Left lung (tissue), 10 donors: ENCODE results near the gene MYO19. TPM values are rescaled to one million over a fixed set of nuclear protein-coding genes. Genes with fewer than 3 reads are reported as not detected.

ENCODE experiments used
- ATAC-seq: fragments of 200-7000 bp; cut with Tn5 transposase; one replicate; pipeline ENCODE4 v1.9.1; 2020; ENCODE audit warnings: moderate library complexity
- DNase-seq, 4 donors: peaks; one replicate each; pipeline ENCODE4 v3.0.0-alpha.2; 2013 to 2020
- H3K27ac ChIP-seq, 2 donors: fragments of 200-600 bp; sonication (generic) in 1 of 2; one replicate each; pipeline versions ENCODE4 v1.5.0 to v1.8.0; 2020 to 2021
- H3K27me3 ChIP-seq, 2 donors: fragments of 200-600 bp; sonication (generic) in 1 of 2; one replicate each; pipeline versions ENCODE4 v1.5.0 to v1.8.0; 2020 to 2021
- H3K36me3 ChIP-seq, 2 donors: fragments of 200-600 bp; sonication (generic) in 1 of 2; one replicate each; pipeline versions ENCODE4 v1.5.0 to v1.8.0; 2020 to 2021
- H3K4me1 ChIP-seq, 2 donors: fragments of 200-600 bp; one replicate each; pipeline ENCODE4 v1.8.0; 2021
- H3K4me3 ChIP-seq, 2 donors: fragments of 200-600 bp; sonication (generic) in 1 of 2; one replicate each; pipeline versions ENCODE4 v1.5.0 to v1.8.0; 2020 to 2021; ENCODE audit warnings: mild to moderate bottlenecking in 1 of 2
- H3K9me3 ChIP-seq, 2 donors: fragments of 200-600 bp; sonication (generic) in 1 of 2; one replicate each; pipeline versions ENCODE4 v1.5.0 to v1.8.0; 2020 to 2021
- intact Hi-C, 2 donors: fragments of 100-400 bp; cut with DNase I; formaldehyde crosslinking; loops; one replicate each; pipeline versions ENCODE4 v1.11.2 to v1.14.2; 2022
- polyA plus RNA-seq, 6 donors: library from polyadenylated mRNA; unstranded; fragments of 120-200 nt; gene quantifications; one replicate each; pipeline ENCODE4 v1.2.1, GENCODE V29; 2013; ENCODE audit not compliant: insufficient read length in 6 of 6
- total RNA-seq, 2 donors: library from RNA; stranded (reverse); fragmentation: NEBNext Ultra II Directional; extraction: Animal tissue kit (Norgen Biotek cat#: 25700); gene quantifications; one replicate each; pipeline ENCODE4 v1.2.1, GENCODE V29; 2021
- TF ChIP-seq, protein P1 (sequence below), 2 donors: fragments of 200-600 bp; sonication (generic) in 1 of 2; IDR thresholded peaks; one replicate each; pipeline versions ENCODE4 v1.5.0 to v1.8.0; 2021; ENCODE audit warnings: antibody characterized with exemption in 2 of 2
- donor health status: DM: no; HTN: yes; CAD: no.
- donor health status: DM: no; HTN: no; CAD: no.

The MYO19 gene
- total and polyA plus RNA-seq, 8 donors = 45.7 to 80.8 (median 50.8) TPM

- Histone ChIP-seq H3K4me1 (peaks cover 0 to 26% of the 10 kb centered on the region in 2 donors), H3K9me3 (no peaks in the 10 kb centered on the region), H3K4me3 (no peak overlapping the region), H3K27ac (no peak overlapping the region), H3K27me3 (no peaks in the 10 kb centered on the region), H3K36me3 (peaks cover 0 to 59% of the 10 kb centered on the region in 2 donors)
- intact Hi-C loops = loop anchor here in 1 of 2 donors (10.0 kb wide), 1 partner anchor 62 kb away; the partner anchor contains the start of gene DHRS11
- ATAC-seq (no peak), DNase-seq (no peak)
- TF ChIP-seq, protein P1, sequence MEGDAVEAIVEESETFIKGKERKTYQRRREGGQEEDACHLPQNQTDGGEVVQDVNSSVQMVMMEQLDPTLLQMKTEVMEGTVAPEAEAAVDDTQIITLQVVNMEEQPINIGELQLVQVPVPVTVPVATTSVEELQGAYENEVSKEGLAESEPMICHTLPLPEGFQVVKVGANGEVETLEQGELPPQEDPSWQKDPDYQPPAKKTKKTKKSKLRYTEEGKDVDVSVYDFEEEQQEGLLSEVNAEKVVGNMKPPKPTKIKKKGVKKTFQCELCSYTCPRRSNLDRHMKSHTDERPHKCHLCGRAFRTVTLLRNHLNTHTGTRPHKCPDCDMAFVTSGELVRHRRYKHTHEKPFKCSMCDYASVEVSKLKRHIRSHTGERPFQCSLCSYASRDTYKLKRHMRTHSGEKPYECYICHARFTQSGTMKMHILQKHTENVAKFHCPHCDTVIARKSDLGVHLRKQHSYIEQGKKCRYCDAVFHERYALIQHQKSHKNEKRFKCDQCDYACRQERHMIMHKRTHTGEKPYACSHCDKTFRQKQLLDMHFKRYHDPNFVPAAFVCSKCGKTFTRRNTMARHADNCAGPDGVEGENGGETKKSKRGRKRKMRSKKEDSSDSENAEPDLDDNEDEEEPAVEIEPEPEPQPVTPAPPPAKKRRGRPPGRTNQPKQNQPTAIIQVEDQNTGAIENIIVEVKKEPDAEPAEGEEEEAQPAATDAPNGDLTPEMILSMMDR (IDR thresholded peaks at IDR 0.05) = no peak
These were observed 2.2 kb downstream of the MYO19 start for GRCh38 chr17:36532435-36532975.

DNA sequence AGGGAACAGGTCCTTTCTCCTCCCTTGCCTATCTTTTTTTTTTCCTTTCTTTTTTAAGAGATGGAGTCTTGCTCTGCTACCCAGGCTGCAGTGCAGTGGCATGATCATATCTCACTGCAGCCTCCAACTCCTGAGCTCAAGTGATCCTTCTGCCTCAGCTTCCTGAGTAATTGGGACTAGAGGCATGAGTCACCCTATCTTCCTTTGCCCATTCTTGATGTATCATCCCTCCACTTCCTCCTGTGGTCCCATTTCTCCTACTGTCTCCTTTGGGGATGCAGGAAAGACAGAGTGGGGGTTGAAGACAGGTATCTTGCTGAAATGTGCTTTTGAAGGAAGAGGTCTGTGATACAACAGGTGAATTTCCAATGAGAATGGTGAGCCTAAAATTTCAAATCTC lies 5.5 kb downstream of the MYO19 start:
- ATAC-seq (no peak), DNase-seq (no peak)
- Histone ChIP-seq H3K36me3 (peaks cover 0 to 87% of the 10 kb centered on the region in 2 donors), H3K9me3 (no peaks in the 10 kb centered on the region), H3K27ac (no peak overlapping the region), H3K27me3 (no peaks in the 10 kb centered on the region), H3K4me1 (peaks cover 0 to 13% of the 10 kb centered on the region in 2 donors), H3K4me3 (no peak overlapping the region)
- intact Hi-C loops = no loop called here
- TF ChIP-seq, protein P1 (IDR thresholded peaks at IDR 0.05) = no peak

DNA sequence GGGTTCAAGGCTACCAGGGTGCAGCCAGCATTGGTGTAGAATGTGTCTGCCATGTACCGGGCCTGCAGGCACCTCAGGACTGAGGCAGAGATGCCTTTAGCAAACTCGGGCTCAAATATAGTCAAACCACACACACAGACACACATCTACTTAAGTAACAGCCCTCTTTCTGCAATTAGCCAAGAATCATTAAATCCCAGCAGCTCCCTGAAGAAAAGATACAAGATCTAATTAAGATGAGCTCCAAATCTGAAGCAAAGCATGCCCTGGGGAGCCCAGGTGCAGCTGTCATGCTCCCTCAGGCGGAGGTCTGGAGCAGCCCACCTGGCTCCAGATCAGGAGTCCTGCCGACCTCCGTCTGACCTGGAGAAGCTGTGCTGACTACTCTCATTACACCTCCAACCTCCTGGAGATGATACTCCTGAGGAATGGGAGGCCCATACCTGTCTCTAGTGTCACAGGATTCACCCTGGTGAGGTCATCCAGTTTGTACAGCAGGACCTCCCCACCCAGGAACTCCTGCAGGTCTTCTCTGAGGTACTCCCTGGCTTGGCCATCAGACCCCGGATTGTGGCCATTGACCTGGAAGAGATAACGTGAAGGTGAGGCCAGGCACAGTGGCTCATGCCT lies 6.9 kb downstream of the MYO19 start:
- Histone ChIP-seq H3K4me3 (no peak overlapping the region), H3K27me3 (no peaks in the 10 kb centered on the region), H3K9me3 (no peaks in the 10 kb centered on the region), H3K27ac (no peak overlapping the region), H3K36me3 (peaks cover 0 to 91% of the 10 kb centered on the region in 2 donors), H3K4me1 (peaks cover 0 to 5% of the 10 kb centered on the region in 2 donors)
- ATAC-seq = no peak
- TF ChIP-seq, protein P1 (IDR thresholded peaks at IDR 0.05) = no peak
- intact Hi-C loops = no loop called here
- DNase-seq = no peak

- peaks cover 0 to 89% of the 10 kb centered on the region in 2 donors for H3K36me3 ChIP-seq
- H3K4me3 ChIP-seq = no peak overlapping the region
- no peak overlapping the region for H3K27ac ChIP-seq
- no peaks in the 10 kb centered on the region for H3K27me3 ChIP-seq
- intact Hi-C loops = no loop called here
- TF ChIP-seq, protein P1 (IDR thresholded peaks at IDR 0.05) = no peak
- H3K9me3 ChIP-seq = no peaks in the 10 kb centered on the region
- H3K4me1 ChIP-seq = peaks cover 0 to 5% of the 10 kb centered on the region in 2 donors
- ATAC-seq = no peak
- no peak for DNase-seq
These were observed 8.8 kb downstream of the MYO19 start for GRCh38 chr17:36525888-36526287.

GRCh38 chr17:36525113-36525512 lies 9.6 kb downstream of the MYO19 start:
- peaks cover 0 to 89% of the 10 kb centered on the region in 2 donors for H3K36me3 ChIP-seq
- no peak for ATAC-seq
- intact Hi-C loops = no loop called here

More at GRCh38 chr17:36525113-36525512, 9.6 kb downstream of the MYO19 start:
- no peak overlapping the region for H3K27ac ChIP-seq
- H3K9me3 ChIP-seq = no peaks in the 10 kb centered on the region
- no peaks in the 10 kb centered on the region for H3K27me3 ChIP-seq
- H3K4me3 ChIP-seq = no peak overlapping the region
- TF ChIP-seq, protein P1 (IDR thresholded peaks at IDR 0.05) = no peak
- peaks cover 0 to 5% of the 10 kb centered on the region in 2 donors for H3K4me1 ChIP-seq
- DNase-seq = no peak
